Measurements from ENCODE around the gene YTHDC2. TPM values are rescaled to one million over a fixed set of nuclear protein-coding genes. Genes with fewer than 3 reads are reported as not detected.

Gene YTHDC2
- total and polyA plus RNA-seq, 10 of the 15 experiments (the other 5 are each of a cell fraction or from before 2014, with no cell fraction given), result 3.8 to 25.8 (median 16.4) TPM

DNA sequence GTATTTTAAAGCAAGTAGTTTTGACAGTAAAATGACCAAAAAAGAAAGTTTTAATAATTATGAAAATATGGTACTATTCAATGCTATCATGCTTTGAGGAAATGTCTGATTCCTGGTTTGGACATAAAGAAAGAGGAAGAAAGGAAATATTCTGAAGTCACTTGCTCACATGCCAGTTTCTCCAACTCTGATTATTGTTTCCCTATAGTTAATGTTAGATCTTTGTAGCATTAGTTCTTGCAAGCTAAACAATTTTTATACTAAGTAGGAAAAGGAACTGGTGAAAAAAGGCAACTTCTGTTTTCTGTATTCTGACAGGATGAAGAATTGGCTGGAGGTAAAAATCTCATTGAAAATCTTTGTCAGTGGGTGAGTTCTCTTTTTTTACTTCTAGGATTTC lies 119.5 kb downstream of the YTHDC2 start (continued):
- TF ChIP-seq, protein P1, sequence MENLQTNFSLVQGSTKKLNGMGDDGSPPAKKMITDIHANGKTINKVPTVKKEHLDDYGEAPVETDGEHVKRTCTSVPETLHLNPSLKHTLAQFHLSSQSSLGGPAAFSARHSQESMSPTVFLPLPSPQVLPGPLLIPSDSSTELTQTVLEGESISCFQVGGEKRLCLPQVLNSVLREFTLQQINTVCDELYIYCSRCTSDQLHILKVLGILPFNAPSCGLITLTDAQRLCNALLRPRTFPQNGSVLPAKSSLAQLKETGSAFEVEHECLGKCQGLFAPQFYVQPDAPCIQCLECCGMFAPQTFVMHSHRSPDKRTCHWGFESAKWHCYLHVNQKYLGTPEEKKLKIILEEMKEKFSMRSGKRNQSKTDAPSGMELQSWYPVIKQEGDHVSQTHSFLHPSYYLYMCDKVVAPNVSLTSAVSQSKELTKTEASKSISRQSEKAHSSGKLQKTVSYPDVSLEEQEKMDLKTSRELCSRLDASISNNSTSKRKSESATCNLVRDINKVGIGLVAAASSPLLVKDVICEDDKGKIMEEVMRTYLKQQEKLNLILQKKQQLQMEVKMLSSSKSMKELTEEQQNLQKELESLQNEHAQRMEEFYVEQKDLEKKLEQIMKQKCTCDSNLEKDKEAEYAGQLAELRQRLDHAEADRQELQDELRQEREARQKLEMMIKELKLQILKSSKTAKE (IDR thresholded peaks at IDR 0.05; ENCODE audit: low read depth, poor library complexity, severe bottlenecking), result no peak

DNA sequence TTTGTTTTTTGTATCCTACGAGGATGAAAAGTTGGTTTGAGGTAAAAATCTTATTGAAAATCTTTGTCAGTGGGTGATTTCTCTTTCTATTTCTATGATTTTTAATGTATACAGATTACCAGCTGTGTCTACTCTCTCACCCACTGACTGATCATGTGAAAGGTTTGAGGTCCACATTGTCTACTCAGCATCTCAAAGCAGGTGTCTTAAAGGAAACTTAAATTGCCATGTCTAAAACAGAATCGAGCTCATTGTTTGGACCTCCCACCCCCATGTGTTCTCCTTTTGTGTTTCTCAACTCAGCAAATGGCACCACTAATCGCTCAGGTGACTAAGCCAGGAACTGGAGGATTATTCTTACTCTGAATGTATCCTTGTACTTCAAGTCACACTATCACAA lies 121.5 kb downstream of the YTHDC2 start:
- no TSS peak for BruUV-seq (replicated peaks)
- RAD21 ChIA-PET (ENCODE audit: unreplicated experiment), result no interaction called here
- Histone ChIP-seq H3K36me3 (ENCODE audit: control insufficient read depth in 2 of 2, insufficient read depth in 2 of 2, low read length in 1 of 2) (no peaks in the 10 kb centered on the region), H3K27me3 (replicated peaks in 1 of 2; ENCODE audit: control insufficient read depth in 2 of 2, insufficient read depth in 2 of 2, low read length in 1 of 2) (no peaks in the 10 kb centered on the region; a peak in 1 of 4 replicates), H3K9ac (ENCODE audit: control insufficient read depth, insufficient read depth, low read length) (no peak overlapping the region), H4K20me1 (ENCODE audit: control insufficient read depth, insufficient read depth) (no peaks in the 10 kb centered on the region), H3K4me3 (no peak overlapping the region), H3K4me2 (ENCODE audit: control insufficient read depth, insufficient read depth) (no peak overlapping the region), H3K9me3 (replicated peaks; ENCODE audit: control insufficient read depth, insufficient read depth, low read length) (no peaks in the 10 kb centered on the region), H3K79me2 (ENCODE audit: control insufficient read depth, insufficient read depth, low read length) (no peaks in the 10 kb centered on the region), H3K27ac (ENCODE audit: control insufficient read depth, insufficient read depth) (no peak overlapping the region), H3K4me1 (ENCODE audit: control insufficient read depth, insufficient read depth, low read length) (no peaks in the 10 kb centered on the region), H2AFZ (ENCODE audit: control insufficient read depth, low read depth, low read length) (no peak overlapping the region)
- ATAC-seq (no peak), DNase-seq (ENCODE audit: low read depth, low spot score) (no peak), FAIRE-seq (no peak)
- CTCF ChIA-PET, result no interaction called here
- SMC1A ChIA-PET (ENCODE audit: uncharacterized antibody, unreplicated experiment), result no interaction called here
- WGBS (ENCODE audit: insufficient coverage, insufficient replicate concordance, low lambda C conversion rate, missing lambda C conversion rate), result 25% methylated on average over 3 of the region's 3 CpGs
- intact Hi-C loops (cut with micrococcal nuclease; ENCODE audit: unreplicated experiment), result no loop called here
- in situ Hi-C loops (cut with MboI), result no loop called here
- POLR2A ChIA-PET, result no interaction called here
- TF ChIP-seq KAT2A (conservative IDR thresholded peaks at IDR 0.05; ENCODE audit: control insufficient read depth, low read depth, low read length), result no peak
- no peak for TF ChIP-seq GABPA (IDR thresholded peaks at IDR 0.05; ENCODE audit: low read depth)
- no peak for TF ChIP-seq SP1 (IDR thresholded peaks at IDR 0.05; ENCODE audit: low read depth, low read length)
- TF ChIP-seq, protein P2, sequence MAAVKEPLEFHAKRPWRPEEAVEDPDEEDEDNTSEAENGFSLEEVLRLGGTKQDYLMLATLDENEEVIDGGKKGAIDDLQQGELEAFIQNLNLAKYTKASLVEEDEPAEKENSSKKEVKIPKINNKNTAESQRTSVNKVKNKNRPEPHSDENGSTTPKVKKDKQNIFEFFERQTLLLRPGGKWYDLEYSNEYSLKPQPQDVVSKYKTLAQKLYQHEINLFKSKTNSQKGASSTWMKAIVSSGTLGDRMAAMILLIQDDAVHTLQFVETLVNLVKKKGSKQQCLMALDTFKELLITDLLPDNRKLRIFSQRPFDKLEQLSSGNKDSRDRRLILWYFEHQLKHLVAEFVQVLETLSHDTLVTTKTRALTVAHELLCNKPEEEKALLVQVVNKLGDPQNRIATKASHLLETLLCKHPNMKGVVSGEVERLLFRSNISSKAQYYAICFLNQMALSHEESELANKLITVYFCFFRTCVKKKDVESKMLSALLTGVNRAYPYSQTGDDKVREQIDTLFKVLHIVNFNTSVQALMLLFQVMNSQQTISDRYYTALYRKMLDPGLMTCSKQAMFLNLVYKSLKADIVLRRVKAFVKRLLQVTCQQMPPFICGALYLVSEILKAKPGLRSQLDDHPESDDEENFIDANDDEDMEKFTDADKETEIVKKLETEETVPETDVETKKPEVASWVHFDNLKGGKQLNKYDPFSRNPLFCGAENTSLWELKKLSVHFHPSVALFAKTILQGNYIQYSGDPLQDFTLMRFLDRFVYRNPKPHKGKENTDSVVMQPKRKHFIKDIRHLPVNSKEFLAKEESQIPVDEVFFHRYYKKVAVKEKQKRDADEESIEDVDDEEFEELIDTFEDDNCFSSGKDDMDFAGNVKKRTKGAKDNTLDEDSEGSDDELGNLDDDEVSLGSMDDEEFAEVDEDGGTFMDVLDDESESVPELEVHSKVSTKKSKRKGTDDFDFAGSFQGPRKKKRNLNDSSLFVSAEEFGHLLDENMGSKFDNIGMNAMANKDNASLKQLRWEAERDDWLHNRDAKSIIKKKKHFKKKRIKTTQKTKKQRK (IDR thresholded peaks at IDR 0.05; ENCODE audit: low read depth, low read length), result no peak
- TF ChIP-seq, protein P3, sequence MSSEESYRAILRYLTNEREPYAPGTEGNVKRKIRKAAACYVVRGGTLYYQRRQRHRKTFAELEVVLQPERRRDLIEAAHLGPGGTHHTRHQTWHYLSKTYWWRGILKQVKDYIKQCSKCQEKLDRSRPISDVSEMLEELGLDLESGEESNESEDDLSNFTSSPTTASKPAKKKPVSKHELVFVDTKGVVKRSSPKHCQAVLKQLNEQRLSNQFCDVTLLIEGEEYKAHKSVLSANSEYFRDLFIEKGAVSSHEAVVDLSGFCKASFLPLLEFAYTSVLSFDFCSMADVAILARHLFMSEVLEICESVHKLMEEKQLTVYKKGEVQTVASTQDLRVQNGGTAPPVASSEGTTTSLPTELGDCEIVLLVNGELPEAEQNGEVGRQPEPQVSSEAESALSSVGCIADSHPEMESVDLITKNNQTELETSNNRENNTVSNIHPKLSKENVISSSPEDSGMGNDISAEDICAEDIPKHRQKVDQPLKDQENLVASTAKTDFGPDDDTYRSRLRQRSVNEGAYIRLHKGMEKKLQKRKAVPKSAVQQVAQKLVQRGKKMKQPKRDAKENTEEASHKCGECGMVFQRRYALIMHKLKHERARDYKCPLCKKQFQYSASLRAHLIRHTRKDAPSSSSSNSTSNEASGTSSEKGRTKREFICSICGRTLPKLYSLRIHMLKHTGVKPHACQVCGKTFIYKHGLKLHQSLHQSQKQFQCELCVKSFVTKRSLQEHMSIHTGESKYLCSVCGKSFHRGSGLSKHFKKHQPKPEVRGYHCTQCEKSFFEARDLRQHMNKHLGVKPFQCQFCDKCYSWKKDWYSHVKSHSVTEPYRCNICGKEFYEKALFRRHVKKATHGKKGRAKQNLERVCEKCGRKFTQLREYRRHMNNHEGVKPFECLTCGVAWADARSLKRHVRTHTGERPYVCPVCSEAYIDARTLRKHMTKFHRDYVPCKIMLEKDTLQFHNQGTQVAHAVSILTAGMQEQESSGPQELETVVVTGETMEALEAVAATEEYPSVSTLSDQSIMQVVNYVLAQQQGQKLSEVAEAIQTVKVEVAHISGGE (CRISPR knock-in tag; IDR thresholded peaks at IDR 0.05), result no peak
- TF ChIP-seq, protein P4, sequence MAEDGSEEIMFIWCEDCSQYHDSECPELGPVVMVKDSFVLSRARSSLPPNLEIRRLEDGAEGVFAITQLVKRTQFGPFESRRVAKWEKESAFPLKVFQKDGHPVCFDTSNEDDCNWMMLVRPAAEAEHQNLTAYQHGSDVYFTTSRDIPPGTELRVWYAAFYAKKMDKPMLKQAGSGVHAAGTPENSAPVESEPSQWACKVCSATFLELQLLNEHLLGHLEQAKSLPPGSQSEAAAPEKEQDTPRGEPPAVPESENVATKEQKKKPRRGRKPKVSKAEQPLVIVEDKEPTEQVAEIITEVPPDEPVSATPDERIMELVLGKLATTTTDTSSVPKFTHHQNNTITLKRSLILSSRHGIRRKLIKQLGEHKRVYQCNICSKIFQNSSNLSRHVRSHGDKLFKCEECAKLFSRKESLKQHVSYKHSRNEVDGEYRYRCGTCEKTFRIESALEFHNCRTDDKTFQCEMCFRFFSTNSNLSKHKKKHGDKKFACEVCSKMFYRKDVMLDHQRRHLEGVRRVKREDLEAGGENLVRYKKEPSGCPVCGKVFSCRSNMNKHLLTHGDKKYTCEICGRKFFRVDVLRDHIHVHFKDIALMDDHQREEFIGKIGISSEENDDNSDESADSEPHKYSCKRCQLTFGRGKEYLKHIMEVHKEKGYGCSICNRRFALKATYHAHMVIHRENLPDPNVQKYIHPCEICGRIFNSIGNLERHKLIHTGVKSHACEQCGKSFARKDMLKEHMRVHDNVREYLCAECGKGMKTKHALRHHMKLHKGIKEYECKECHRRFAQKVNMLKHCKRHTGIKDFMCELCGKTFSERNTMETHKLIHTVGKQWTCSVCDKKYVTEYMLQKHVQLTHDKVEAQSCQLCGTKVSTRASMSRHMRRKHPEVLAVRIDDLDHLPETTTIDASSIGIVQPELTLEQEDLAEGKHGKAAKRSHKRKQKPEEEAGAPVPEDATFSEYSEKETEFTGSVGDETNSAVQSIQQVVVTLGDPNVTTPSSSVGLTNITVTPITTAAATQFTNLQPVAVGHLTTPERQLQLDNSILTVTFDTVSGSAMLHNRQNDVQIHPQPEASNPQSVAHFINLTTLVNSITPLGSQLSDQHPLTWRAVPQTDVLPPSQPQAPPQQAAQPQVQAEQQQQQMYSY (CRISPR knock-in tag; IDR thresholded peaks at IDR 0.05), result no peak
